Sigmoid colon (tissue), 4 donors: Measurements from ENCODE around the gene SUSD4.

Experiments
- CTCF ChIP-seq, 4 experiments: fragments of 450-650 bp in 3 of 4; fragments of 200-600 bp in 1 of 4; IDR thresholded peaks; one replicate each; pipeline ENCODE4 v1.5.1; 2016 to 2019; ENCODE audit warnings: antibody characterized with exemption in 4 of 4, mild to moderate bottlenecking in 3 of 4, moderate library complexity in 2 of 4
- EP300 ChIP-seq, 4 donors: sonication (generic); formaldehyde crosslinking; IDR thresholded peaks; one replicate each; pipeline ENCODE4 v1.6.1; 2017; ENCODE audit warnings: antibody characterized with exemption in 4 of 4
- POLR2A ChIP-seq, 2 donors: fragments of 450-650 bp; IDR thresholded peaks; one replicate each; pipeline ENCODE4 v1.6.1; 2016; ENCODE audit warnings: antibody characterized with exemption in 2 of 2, mild to moderate bottlenecking in 2 of 2, moderate library complexity in 2 of 2
- POLR2AphosphoS5 ChIP-seq, 4 donors: sonication (generic); formaldehyde crosslinking; IDR thresholded peaks; one replicate each; pipeline ENCODE4 v1.6.1; 2017; ENCODE audit warnings: antibody characterized with exemption in 4 of 4

DNA sequence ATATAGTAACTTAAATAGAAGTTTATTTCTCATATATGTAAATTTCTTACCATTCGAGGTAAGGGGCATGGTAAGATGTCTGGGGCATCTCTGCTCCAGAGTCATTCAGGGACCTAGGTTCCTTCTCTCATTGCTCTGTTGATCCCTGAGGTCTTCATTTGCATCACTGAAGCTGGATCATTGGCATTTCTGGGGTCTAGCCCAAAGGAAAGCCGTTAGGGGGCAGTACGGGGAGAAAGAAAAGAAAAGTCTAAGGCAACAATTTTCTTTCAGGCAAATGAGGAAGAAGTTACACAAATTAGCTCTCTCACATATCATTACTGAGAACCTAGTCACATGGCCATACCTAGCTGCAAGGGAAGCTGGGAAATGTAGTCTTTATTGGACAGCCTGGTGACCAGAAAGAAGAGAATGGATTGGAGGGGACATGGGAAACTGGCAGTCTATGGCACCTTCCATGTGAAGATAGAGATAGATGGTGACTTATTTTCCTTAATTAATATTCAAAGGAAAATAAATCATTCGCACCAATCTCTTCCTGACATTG lies 10.2 kb upstream of the SUSD4 start:
- TF ChIP-seq POLR2AphosphoS5 (IDR thresholded peaks at IDR 0.05) = no peak
- TF ChIP-seq POLR2A (IDR thresholded peaks at IDR 0.05) = no peak
- no peak for TF ChIP-seq CTCF (IDR thresholded peaks at IDR 0.05)
- no peak for TF ChIP-seq EP300 (IDR thresholded peaks at IDR 0.05)
